Neuron (in vitro differentiated cells): ENCODE measurements around the gene ITPR1.

ENCODE experiments used
- H2AFZ ChIP-seq: one replicate; pipeline ENCODE4 v1.6.1; 2013; ENCODE audit warnings: low read depth, mild to moderate bottlenecking, inconsistent platforms, low read length, moderate library complexity
- H3K27me3 ChIP-seq: one replicate; pipeline ENCODE4 v1.6.1; 2013; ENCODE audit warnings: low read length; ENCODE audit not compliant: insufficient read depth
- H3K36me3 ChIP-seq: one replicate; pipeline ENCODE4 v1.6.1; 2013; ENCODE audit warnings: low read length; ENCODE audit not compliant: insufficient read depth
- H3K4me1 ChIP-seq: one replicate; pipeline ENCODE4 v1.6.1; 2013; ENCODE audit warnings: low read length; ENCODE audit not compliant: insufficient read depth
- H3K4me3 ChIP-seq: 2 replicates; pipeline ENCODE4 v1.5.1; 2013; ENCODE audit warnings: mild to moderate bottlenecking, low read length, moderate library complexity
- H3K9me3 ChIP-seq: one replicate; pipeline ENCODE4 v1.6.1; 2013; ENCODE audit warnings: low read length

The ITPR1 gene

DNA sequence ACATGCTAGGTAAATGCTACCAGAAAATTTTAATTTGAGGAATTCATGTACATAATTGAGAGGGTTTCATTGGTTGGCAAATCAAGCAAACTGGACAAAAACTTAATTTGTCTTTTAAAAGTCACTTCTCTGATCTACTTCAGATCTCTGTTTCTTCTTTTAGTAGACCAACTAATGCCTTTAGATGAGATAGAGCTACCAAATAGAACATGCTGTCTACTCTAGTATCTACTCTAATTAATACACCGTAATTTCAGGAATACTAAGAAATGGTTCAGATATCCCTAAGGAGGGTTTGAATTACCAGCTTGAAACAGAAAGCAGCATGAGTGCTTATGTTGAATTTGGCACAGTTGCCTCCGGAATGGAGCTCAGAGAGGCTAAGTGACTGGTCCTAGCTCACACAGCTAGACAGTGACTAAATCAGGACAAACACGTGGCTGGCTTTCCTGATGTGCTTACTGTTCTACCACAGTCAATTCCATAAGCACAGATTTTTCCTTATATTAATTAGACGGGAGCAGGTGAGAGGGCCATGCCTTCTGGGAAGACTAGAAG, 225.1 kb downstream of the ITPR1 start:
- H3K4me1 ChIP-seq, result peaks cover 6% of the 10 kb centered on the region
- no peak overlapping the region for H3K4me3 ChIP-seq
- H3K9me3 ChIP-seq, result no peaks in the 10 kb centered on the region
- H3K36me3 ChIP-seq, result no peaks in the 10 kb centered on the region
- no peaks in the 10 kb centered on the region for H3K27me3 ChIP-seq
- H2AFZ ChIP-seq, result no peak overlapping the region

DNA sequence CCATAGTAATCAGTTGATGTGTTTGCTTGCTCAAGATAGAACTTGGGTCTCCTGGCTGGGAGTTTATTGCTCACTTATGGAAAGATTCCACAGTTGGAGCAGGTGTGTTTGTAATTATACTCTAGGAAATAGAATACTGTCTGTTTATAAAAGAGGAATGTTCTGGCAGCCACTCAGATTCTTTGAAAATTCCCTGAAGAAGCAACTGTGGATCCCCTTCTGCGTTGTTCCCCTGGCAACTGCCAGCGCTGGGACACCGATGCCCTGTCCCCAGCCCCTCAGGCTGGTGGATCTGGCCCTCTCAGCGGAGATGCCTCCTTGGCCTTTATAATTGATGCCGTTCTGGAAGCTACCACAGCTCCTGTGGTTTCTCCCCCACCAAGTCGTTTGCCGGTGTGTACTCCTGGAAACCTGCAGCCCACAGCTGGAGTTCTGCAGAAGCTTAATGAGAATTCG, 225.9 kb downstream of the ITPR1 start:
- H2AFZ ChIP-seq, result no peak overlapping the region
- H3K9me3 ChIP-seq, result no peaks in the 10 kb centered on the region
- H3K27me3 ChIP-seq, result no peaks in the 10 kb centered on the region
- H3K4me3 ChIP-seq, result no peak overlapping the region
- peaks cover 14% of the 10 kb centered on the region for H3K4me1 ChIP-seq
- no peaks in the 10 kb centered on the region for H3K36me3 ChIP-seq

DNA sequence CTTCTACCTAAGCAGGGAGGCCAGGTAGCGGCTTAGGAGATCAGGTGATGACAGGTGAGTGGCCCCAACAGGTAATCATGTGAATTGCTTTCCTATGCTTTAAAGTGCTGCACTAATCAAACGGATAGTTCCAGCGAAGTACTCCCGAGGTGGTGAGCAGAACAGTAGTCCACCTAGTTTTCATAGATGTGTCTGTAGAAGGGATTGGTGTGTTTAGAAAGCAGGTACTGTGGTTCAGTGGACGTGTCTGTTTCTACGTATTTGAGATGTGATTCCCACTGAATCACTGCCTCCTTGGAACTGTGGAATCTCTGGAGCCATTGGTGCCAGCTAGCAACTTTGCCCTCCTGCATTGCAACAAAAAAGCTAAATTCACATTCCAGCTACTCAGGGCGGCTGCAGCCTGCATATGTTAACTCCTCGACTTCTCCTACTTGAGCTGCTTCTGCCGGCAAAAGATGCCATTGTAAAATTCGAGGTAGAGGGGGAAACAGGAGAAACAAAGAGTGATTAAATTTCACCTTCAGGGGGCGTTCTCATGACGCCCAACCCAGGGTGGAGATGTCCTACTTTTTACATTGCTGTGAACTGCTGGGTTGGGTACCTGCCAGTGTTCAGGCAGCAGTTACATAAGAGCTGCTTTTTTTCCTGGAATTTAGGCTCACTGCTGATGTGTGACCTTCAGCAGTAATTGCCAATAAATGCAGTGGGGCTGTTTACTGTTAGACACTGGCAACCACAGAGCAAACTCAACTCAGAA, 227.3 kb downstream of the ITPR1 start:
- H3K27me3 ChIP-seq, result no peaks in the 10 kb centered on the region
- H3K36me3 ChIP-seq, result no peaks in the 10 kb centered on the region
- no peak overlapping the region for H3K4me3 ChIP-seq
- peaks cover 18% of the 10 kb centered on the region for H3K4me1 ChIP-seq
- no peaks in the 10 kb centered on the region for H3K9me3 ChIP-seq
- H2AFZ ChIP-seq, result no peak overlapping the region

DNA sequence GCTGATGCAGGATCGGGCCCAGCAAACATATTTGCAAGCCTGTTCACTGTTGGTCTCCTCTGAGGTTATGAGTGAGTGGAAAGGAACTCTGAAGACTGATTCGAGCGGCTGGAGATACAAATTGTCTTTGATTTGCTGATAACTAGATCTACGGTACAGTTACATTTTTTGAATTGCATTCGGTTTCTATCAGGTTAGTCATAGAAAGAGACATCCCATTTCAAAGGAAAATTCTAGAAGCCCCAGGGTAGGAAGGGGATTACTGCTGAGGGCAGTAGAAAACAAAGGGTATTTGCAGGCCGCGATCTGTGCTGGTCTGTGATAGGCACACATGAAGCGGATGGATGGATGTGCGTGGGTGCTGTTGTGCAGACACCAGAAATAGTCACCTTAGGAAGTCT, 228.4 kb downstream of the ITPR1 start:
- peaks cover 18% of the 10 kb centered on the region for H3K4me1 ChIP-seq

DNA sequence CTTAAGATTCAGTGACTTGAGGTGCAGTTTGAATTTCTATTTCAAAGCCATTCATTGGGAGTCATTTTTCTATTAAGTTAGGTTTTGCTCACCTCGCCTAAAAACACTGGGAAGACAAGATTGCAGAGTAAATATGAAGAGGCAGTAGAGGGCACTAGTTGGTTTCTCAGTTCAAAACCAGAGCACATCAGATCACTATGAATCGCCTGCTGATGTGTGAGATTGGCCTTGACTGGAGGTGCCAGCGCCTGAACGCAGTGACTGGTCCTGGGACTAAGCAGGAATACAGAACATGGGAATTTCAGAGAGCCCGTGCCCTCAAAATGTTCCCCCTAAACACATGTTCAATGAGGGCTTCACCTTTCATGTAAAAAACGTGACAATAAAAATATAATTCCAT, 229.0 kb downstream of the ITPR1 start:
- peaks cover 18% of the 10 kb centered on the region for H3K4me1 ChIP-seq

More for the DNA sequence above, 228.4 kb downstream of the ITPR1 start:
- Histone ChIP-seq H2AFZ (no peak overlapping the region), H3K9me3 (no peaks in the 10 kb centered on the region), H3K4me3 (no peak overlapping the region), H3K36me3 (no peaks in the 10 kb centered on the region), H3K27me3 (no peaks in the 10 kb centered on the region)

DNA sequence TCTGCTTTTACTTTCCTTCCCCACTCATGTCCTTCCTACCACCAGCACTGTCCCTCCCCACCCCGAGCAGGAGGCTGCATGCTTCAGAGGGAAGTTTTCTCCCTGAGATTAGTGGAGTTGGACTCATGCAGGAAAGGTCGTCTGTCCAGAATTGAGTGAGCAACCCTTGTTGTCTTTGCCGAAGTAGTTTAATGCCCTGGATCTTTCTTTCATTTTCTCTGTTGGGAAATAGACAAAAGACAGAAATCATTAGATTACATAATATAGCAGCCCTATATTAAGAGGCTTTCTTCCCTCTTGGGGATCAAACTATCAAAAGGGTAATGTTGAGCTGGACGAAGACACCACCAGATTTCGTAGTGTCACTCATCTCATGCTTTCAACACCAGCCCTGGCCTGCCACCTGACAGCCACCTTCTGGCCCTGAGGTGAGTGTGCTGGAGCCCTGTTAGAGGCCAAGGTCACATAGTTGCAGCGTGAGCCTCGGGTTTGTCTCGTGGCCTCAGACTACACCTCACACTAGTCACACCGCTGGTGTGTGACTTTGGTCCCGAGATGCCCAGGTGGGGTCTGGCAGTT, 231.0 kb downstream of the ITPR1 start:
- H3K4me3 ChIP-seq, result no peak overlapping the region
- peaks cover 20% of the 10 kb centered on the region for H3K4me1 ChIP-seq
- H3K9me3 ChIP-seq, result no peaks in the 10 kb centered on the region
- no peak overlapping the region for H2AFZ ChIP-seq
- no peaks in the 10 kb centered on the region for H3K27me3 ChIP-seq
- no peaks in the 10 kb centered on the region for H3K36me3 ChIP-seq

More for the DNA sequence above, 229.0 kb downstream of the ITPR1 start:
- H3K27me3 ChIP-seq, result no peaks in the 10 kb centered on the region
- no peak overlapping the region for H3K4me3 ChIP-seq
- H3K9me3 ChIP-seq, result no peaks in the 10 kb centered on the region
- no peak overlapping the region for H2AFZ ChIP-seq
- no peaks in the 10 kb centered on the region for H3K36me3 ChIP-seq

DNA sequence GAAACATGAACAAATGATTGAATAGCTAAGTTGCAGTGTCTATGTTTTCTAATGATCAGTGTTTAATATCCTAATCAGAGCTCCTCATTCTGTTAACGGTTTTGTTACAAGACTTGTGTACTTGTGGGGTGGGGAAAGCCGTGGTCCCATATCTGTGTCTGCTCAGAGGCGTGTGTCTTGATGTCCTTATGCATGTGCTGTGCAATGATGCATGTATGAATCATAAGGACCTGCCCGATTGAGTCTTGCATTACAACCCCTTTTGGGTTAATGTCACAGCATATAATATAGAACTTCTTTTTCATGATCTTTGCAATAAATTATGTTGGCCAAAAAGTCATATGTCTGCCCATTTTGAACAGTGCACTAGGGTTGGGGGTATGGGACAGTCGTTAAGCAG, 233.4 kb downstream of the ITPR1 start:
- H3K4me1 ChIP-seq, result peaks cover 41% of the 10 kb centered on the region
- no peak overlapping the region for H3K4me3 ChIP-seq
- no peaks in the 10 kb centered on the region for H3K36me3 ChIP-seq
- no peaks in the 10 kb centered on the region for H3K9me3 ChIP-seq
- no peaks in the 10 kb centered on the region for H3K27me3 ChIP-seq
- H2AFZ ChIP-seq, result no peak overlapping the region

DNA sequence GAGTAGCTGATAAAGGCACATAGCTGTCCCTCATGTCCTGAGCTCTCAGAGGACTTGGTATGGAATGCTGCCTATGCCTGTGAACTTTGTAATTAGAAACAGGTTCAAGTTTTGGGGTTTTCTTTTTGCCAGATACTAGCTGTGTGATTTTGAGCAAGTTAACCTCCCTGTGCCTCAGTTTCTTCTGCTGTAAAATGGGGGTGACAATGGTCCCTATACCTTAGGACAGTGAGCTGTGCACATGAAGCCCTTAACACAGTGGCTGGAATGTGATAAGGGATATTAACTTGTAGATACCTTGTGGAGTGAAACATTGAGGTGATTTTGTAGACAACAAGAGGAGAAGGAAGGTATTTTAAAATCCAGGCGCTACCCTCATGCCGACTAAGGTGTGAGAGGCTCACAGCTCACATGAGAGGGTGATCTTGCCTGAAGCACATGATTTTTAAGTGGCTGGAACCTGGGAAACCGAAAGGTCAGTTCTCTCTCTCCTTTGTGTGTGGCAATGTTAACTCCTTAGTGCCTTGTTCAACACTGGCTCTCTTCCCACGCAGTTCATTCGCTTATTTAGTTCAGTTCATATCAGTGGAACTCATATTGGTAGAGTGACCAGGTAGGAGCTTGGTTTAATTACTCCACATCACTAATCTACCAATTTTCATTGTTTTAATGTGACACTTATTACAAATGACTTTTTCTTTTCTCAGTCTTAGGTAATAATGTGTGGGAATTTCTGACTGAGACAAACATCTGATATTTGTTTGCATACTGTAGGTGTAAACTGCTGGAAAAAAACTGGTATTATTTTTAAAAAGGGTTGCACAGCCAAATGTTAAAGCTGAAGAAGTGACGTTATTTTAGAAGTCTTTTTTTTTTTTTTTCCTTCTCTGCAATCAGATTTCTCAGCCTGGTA, 236.2 kb downstream of the ITPR1 start:
- no peak overlapping the region for H2AFZ ChIP-seq
- peaks cover 53% of the 10 kb centered on the region for H3K4me1 ChIP-seq
- no peaks in the 10 kb centered on the region for H3K9me3 ChIP-seq
- no peaks in the 10 kb centered on the region for H3K27me3 ChIP-seq
- H3K4me3 ChIP-seq, result no peak overlapping the region
- no peaks in the 10 kb centered on the region for H3K36me3 ChIP-seq

DNA sequence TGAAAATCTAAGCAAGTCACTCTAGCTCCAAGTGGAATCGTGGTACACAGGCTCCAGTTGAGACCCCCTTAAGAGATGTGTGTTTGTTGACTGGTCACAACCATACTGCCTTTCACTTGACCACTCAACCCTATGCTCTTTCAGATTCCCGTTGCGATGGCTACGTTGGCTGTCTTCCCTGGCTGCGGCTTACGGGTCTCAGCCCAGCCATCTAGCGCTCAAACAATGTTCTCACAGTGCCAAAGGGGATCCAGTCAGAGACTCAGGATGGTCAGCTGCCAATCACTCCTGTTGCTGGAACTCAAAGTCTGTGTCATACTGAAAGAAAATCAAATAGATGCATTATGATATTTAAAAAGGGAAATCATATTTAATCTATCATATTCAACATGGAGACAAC, 237.6 kb downstream of the ITPR1 start:
- peaks cover 57% of the 10 kb centered on the region for H3K4me1 ChIP-seq
- H3K9me3 ChIP-seq, result no peaks in the 10 kb centered on the region
- peak overlapping the region; percentile 24 for H2AFZ ChIP-seq
- no peaks in the 10 kb centered on the region for H3K36me3 ChIP-seq
- no peak overlapping the region for H3K4me3 ChIP-seq
- H3K27me3 ChIP-seq, result no peaks in the 10 kb centered on the region

DNA sequence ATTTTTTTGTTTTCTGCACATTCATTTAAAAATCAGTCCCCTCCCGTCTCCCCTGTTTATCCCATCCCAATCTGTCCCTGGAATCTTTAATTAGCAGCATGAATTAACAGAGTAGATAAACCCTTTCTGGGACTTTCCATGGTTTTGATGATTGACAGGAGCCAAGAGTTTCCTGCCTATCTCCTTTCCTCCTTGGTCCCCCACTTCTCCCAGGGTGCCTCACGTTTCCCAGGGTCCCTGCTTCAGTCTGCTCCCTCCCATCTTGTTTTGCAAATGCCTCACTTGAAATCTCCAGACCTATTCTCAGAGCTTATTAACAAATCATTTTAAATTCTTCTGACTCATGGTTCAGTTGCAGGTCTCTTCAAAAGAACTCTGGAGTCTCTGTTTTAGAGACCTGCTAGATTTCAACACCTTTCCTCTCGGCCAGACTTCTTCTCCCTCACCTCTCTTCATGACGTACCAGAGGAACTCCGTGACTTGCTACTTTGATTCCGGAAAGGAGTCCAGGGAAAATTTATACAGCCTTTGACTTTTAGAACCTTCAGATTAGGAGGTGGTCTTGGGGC, 238.5 kb downstream of the ITPR1 start:
- Histone ChIP-seq H3K4me1 (peaks cover 57% of the 10 kb centered on the region), H2AFZ (no peak overlapping the region), H3K36me3 (no peaks in the 10 kb centered on the region), H3K4me3 (no peak overlapping the region), H3K27me3 (no peaks in the 10 kb centered on the region), H3K9me3 (no peaks in the 10 kb centered on the region)

DNA sequence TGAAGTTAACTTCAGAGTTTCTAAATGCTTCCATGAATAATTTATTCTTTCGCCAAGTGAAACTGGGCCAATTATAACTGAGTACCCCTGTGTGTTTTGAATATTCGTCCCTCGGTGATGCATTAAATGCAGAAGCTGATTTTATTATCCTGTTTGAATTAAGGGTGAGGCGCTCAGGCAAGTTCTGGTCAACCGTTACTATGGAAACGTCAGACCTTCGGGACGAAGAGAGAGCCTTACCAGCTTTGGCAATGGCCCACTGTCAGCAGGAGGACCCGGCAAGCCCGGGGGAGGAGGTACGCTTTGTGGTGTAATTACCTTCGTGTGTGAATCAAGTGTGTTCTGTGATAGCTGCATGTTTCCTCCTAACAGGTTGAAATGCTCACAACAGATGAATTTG, 239.8 kb downstream of the ITPR1 start:
- Histone ChIP-seq H3K4me1 (peaks cover 57% of the 10 kb centered on the region), H3K9me3 (no peaks in the 10 kb centered on the region), H2AFZ (peak overlapping the region; percentile 67), H3K4me3 (no peak overlapping the region), H3K27me3 (no peaks in the 10 kb centered on the region), H3K36me3 (no peaks in the 10 kb centered on the region)

DNA sequence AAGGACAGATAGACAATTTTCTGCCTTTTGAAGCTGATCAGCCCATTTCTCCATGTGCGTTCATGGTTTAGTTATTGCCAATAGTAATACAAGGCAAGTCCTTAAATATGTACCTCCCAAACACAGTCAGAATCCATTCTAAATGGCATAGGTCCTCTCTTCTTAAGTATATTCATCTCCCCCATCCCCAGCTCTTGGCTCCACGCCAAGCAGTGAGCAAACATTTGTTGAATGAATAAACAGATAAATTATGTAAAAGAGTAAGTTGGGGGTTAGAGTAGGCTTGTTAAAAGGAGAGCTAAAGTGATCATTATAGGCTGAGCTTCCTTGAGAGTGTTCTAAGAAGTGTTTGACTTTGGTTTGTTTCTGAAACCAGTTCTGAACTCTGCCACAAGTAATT, 241.3 kb downstream of the ITPR1 start:
- H3K4me3 ChIP-seq, result no peak overlapping the region
- no peaks in the 10 kb centered on the region for H3K36me3 ChIP-seq
- no peaks in the 10 kb centered on the region for H3K9me3 ChIP-seq
- H3K4me1 ChIP-seq, result peaks cover 52% of the 10 kb centered on the region
- H2AFZ ChIP-seq, result no peak overlapping the region
- no peaks in the 10 kb centered on the region for H3K27me3 ChIP-seq
